GM18873 (cell line): Measurements from ENCODE around the gene PIK3IP1.
"Not testable (repeated sequence)": the region's sequence is repeated elsewhere in the genome, so short reads cannot be mapped to it uniquely, and the experiment has no call there.

Source experiments
- ATAC-seq: cut with Tn5 transposase; IDR thresholded peaks from one replicate; pipeline ENCODE4 v1.9.1; 2021; ENCODE audit warnings: mild to moderate bottlenecking, moderate library complexity, moderate number of reproducible peaks; ENCODE audit not compliant: unreplicated experiment, low FRiP score

The PIK3IP1 gene

DNA sequence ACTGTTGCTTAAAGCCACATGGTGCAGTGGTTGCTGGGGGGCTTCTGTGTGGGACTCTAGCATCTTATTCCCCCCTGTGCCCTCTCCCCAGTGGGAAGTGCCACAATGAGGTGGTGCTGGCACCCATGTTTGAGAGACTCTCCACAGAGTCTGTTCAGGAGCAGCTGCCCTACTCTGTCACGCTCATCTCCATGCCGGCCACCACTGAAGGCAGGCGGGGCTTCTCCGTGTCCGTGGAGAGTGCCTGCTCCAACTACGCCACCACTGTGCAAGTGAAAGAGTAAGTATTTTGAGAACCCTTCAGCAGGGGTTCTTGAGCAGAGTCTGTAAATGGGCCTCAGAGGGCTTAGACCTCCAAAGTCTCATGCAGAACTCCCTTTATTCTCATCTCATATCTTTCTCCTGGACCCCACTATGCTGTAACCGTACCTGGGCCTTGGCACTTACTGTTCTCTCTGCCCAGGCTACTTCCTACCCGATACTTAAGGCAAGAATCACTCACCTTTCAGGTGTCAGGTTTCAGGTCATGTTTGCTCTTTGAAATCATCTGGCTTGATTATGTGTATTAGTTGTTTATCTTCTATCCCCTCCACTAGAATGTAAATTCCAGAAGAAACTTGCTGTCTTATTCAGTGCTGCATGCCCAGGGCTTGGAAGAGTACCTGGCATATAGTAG is 32.4 kb downstream of the PIK3IP1 start:
- ATAC-seq = no peak

DNA sequence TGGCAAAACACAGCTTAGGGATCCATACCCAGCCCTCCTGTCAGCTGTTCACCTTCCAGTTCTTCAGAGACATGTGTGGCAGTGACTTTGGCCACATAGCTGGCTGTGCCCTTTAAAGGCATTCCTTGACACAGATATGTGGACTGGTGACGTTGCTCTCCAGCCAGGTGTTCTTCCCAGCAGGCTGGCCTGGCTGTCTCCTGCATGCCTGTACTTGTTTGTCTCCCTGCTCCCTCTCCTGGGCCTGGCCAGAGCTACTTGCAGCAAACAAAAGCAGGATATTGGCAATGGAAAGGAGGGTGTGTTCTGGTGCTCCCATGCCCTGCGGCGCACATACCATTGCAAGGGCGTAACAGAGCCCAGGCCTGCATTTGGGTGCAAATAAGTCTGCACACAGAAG is 38.3 kb downstream of the PIK3IP1 start:
- ATAC-seq = no peak

DNA sequence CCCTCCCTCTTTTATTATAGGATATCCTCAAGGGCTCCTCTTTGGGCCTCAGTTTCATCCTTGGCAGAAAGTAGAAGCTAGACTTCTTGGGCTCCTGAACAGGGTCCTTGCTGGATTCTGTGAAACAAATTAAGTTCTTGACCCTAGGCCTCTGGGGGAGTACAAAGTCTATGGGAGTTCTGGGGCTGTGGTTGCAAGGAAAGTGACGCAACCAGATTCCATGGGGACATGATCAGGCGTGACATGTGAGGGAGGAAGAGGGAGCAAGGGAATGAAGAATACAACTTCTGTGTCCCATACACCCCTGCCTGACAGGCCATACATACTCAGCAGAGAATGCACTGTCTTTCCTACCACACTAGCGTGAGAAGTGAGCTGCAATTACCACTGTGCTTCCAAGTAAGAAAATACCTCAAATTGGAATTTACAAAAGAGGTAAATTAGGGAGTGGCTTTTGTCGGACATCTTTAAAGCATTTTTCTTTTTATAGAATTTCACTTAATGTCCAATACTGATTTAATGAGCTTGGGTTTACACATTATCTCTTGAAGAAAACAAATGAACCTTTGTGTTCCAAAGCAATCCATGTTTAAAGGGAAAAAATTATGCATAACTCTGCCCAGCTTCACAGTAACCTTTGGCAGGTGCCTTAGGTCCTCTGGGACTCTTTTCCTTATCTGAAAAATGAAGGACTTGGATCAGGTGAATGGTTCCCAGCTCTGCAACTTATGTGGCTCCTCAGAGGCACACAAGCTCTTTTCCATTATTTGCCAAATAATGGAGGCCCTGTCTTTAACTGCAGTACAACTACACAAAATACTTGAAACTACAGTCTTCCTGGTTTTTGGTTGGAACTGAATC is 41.3 kb downstream of the PIK3IP1 start:
- no peak for ATAC-seq

DNA sequence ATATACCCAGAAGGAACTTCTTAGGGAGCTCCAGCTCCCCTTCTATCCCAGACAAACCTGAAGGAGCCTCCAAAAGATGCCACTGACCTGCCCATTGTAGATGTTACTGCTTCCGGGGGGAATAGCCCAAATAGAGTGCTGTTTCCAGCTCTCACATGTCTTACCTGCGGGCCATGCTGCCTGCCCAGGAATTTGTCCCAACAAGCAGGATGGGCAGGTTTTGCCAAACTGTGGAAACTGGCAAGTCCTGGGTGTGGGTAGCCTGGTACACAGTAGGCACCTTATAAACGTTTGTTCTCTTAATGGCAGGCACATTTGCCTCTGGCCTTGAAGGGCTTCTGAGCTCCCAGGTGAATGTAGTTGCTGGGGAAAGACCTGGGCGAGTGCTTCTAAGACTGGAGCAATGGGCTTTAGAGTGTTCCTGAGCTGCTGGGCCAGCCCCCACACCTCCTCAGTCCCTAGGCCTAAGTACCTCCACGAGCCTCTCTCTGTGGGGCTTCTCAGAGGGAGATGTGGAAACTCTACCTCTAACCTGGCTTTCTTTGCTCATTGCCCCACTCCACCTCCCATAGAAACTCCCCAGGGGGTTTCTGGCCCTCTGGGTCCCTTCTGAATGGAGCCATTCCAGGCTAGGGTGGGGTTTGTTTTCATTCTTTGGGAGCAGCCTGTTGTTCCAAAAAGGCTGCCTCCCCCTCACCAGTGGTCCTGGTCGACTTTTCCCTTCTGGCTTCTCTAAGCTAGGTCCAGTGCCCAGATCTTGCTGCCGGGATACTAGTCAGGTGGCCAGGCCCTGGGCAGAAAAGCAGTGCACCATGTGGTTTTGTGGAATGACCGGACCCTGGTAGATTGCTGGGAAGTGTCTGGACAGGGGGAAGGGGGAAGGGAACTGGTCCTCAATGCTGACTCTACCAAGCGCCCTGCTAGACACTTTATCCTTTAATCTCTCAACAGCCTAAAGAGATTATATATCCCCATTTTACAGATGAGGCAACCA is 43.0 kb downstream of the PIK3IP1 start:
- no peak for ATAC-seq

DNA sequence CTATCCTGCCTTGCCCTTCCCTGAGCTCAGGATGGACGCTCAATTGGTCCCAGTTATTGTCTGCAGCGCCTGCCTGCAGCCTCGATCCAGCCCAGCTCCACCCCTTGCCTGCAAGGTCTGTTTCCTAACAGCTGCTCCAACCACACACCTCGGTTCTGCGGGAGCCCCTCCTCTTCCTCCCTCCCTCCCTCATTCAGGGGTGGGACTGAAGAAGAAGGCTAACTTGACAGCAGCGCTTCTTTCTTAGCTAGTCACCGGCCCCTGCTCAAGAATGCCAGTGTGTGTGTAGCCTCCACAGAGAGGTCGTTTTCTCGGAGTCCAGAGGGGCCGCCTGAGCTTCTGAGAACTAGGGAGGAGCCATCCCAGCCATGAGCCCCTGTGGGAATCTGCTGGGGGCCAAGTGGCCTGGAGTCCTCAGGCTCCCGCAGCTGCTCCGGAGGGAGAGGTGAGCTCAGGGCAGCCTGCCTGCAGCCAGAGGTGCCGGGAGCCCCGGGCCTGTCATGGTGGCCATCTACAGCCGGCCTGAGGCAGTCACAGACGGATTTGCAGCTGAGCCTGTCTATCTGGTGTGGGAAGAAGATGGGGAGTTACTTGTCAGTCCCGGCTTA is 44.0 kb downstream of the PIK3IP1 start:
- ATAC-seq = no peak

DNA sequence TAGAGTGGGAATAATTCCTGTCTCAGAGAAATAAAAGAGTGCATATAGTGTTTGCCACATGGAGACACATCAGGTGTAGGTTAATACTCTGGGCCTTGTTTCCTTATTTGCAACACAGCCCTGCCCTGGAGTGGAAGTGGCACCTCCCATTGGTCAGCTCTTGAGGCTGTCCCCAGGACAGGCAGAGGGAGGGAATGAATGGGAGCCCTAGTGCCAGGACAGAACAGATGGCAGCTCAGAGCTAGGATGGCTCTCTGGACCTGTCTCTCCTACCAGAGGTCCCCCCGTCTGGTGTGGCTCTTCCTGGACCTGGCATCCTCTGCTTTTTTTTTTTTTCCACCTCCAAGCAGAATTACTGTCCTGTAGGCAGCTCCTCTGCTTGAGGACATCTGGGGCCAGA is 44.6 kb downstream of the PIK3IP1 start:
- ATAC-seq = no peak

DNA sequence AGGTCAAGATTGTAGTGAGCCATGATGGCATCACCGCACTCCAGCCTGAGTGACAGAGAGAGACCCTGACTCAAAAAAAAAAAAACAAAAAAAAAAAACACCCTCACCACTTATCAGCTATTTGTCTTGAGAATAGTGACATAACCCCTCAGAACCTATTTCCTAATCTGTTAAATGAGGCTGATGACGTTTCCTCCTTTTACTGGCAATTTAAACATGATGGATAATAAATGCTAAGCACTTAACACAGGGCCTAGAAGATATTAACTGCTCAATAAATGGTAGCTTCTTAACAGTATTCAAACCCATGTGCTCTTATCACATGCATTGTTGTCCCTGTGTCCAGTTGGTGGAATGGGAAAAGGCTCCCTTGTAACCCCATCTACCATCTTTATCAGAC is 45.6 kb downstream of the PIK3IP1 start:
- ATAC-seq = no peak

DNA sequence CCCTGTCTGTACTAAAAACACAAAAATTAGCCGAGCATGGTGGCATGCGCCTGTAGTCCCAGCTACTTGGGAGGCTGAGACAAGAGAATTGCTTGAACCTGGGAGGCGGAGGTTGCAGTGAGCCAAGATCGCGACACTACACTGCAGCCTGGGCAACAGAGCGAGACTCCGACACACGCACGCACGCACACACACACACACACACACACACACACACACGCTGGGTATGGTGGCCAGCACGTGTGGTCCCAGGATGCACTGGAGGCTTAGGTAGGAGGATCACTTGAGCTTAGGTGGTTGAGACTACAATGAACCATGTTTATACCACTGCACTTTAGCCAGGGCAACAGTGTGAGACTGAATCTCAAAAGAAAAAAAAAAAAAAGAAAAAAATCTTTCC is 46.3 kb downstream of the PIK3IP1 start:
- not testable (repeated sequence) for ATAC-seq

DNA sequence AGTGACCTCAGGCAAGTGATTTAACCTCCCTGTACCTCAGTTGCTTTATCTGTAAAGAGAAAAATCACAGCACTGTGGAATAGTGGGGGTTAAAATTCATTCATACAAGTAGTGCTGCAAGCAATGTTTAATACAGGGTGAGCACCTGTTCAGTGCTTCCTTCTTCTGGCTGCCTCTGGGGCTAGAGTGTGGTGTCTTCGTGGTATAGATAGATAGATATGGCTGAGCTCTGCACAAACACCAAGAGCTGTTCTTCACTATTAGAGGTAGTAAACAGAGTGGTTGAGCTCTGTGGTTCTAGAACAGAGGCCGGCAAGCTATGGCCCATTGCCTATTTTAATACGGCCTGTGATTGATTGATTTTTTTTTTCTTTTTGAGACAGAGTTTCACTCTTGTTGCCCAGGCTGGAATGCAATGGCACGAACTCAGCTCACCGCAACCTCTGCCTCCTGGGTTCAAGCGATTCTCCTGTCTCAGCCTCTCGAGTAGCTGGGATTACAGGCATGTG is 47.3 kb downstream of the PIK3IP1 start:
- ATAC-seq = no peak

DNA sequence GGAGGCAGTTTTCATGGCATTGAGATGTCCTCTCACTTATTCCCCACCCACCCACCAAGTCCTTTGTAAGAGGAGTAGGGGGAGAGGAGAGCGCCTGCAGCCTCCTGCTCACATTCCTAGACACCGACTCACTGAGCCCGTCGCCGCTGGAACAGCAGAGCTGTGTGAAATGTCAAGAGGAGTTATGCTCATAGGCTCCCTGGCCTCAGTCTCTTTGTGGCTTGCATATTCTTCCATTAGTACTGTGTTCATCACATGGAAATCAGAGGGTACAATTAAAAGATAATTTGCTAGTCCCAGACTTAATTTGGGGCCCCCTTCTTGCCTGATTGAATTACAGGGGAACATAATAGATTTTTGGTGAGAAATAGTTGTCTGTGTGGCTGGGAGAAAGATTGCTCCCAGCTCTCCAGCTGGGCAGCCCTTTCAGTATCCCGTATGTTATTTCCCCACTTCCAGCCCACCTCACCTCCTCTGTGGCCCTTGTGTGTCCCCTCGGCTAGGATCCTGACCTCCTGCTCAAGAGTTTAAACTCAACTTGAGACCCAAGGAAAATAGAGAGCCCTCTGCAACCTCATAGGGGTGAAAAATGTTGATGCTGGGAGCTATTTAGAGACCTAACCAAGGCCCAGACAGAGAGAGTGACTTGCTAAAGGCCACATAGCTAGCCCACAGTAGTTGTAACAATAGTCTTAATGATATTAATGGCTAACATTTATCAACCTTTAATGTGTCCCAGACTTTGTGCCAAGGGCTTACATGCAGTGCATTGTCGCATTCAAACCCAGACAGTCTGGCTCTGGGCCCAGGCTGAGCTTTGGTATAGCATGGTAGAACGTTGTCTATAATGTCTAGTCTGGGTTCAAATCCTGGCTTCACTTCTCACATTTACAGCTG is 48.0 kb downstream of the PIK3IP1 start:
- no peak for ATAC-seq

DNA sequence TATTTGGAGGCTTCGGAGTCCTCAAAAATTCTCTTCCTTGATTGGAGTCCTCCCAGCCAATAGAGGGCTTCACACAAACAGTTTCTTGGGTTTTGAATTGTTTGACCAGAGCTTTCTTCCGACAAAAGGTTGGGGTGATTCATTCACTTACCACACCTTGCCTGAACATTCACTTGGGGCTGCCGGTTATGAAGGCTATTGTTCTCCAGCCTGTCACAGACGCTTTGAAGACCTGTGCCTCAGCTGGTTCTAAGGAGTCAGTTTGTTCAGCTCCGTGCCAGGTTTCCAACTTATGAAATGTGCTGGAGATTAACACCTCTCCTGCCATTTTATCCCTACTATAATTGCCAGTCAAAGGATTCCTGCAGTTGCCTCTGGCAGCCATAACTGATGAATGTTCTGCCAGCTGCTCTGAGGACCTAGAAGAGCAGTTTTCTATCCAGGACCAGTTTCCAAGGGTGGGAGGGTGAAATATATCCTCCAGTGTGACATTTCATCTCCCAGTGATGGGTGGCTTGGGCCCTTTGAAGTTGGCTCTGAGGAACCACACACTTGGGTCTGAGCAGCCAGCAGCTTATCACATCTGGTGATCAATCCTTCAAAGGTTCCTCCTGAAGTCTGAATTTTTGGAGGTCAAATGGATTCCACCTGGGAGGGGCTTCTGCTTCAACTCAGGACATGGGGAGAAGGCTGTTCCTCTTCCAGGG is 48.8 kb downstream of the PIK3IP1 start:
- no peak for ATAC-seq

DNA sequence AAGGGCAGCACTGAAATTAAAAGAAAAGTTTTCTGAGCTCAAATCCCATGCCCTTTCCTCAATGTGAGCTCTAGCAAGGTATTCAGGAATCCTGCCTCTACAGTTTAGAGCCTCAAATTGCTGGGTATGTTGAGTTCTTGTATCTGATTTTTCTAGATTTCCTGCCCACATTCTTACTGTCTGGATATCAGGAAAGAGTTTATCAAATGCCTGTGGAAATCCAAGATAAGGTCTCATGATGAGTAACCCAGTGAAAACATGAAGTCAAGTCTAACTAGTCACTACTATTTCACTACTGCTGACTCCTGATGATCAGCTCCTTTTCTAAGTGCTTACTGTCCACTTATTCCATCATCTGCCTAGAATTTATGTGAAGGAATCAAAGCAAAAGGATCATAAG is 50.4 kb downstream of the PIK3IP1 start:
- ATAC-seq = no peak

DNA sequence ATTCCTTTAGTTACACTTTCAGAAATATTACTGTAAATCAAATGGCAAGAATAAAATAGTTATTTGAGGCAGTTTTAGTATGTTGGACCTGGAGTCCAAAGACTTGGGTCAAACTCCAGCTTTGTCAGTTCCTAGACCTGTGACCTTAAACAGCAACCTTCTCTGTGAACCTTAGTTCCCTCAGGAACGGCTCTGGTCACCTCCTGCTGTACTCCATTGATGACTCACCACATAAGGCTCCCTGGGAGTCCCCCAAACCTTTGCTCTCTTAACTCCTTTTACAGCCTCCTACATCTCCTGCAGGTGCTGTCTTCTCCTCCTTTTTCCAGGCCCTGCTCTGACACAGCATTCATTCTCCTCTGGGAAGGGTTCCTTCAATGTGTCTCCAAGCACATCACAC is 51.1 kb downstream of the PIK3IP1 start:
- no peak for ATAC-seq

DNA sequence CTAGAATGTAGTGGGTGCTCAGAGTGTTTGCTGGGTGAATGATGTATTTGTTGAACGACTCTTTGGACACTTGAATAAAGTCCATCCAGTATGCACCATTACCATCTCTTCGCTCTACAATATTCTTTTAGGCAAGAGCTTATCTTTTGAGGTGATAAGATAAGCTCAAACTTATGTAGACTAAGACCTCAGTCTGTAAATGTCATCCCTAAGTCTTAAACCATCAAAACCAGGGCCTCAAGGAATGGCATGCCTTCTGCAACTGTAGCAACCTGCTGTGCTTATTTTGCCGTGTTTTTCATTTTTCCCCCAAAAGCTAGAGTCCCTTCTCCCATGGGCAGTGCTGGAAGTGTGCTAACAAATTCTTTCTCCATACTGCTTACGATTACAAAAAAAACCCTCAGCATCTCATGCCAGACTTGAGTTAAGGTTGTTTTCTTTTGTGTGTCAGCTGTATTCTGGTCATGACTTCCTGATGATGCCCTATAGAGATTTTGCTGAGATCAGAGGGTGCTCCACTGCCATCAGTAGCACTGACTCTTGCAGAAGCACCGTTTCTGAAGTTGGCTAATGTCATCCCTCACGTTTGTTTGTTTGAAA is 52.4 kb downstream of the PIK3IP1 start:
- ATAC-seq = no peak

DNA sequence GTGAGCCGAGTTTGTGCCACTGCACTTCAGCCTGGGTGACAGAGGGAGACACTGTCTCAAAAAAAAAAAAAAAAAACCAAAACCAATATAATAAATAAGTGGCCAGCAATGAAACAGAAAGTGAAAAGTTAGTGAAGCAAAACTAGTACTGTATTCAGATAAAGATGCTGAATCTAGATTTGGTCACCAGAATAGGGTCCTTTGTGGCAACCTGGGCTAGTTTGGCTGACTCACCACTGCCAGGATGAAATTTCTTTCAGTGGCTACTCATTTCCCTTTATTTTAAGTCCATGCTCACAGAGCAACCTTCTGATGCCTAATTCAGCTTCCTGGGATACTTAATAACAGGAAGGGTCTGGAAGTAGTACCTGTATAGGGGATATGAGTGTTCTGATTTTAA is 54.2 kb downstream of the PIK3IP1 start:
- no peak for ATAC-seq

DNA sequence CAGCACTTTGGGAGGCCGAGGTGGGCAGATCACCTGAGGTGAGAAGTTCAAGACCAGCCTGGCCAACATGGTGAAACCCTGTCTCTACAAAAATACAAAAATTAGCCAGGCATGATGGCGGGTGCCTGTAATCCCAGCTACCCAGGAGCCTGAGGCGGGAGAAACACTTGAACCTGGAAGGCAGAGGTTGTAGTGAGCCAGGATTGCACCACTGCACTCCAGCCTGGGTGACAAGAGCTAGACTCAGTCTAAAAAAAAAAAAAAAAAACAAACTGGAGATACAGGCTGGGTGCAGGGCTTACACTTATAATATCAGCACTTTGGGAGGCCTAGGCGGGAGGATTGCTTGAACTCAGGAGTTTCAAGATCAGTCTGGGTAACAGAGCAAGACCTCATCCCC is 56.2 kb downstream of the PIK3IP1 start:
- not testable (repeated sequence) for ATAC-seq

DNA sequence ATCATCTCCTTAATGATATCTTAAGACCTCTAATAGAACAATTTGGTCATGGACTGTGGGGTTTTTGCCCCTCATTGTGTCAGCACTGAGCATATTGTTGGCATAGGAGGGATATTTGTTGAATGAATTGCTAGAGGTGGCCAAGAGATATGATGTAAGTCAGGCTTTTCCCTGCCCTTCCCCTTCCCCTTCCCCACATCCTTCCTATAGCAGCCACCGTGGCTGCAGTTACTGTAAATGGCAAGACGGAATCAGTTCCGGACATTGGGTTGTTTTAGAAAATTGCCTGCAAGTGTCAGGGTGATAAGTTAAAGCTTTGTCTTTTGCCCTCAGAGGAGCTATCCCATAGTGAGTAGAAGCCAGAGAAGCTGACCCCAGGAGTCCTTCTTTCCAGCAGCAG is 57.2 kb downstream of the PIK3IP1 start:
- ATAC-seq = no peak

DNA sequence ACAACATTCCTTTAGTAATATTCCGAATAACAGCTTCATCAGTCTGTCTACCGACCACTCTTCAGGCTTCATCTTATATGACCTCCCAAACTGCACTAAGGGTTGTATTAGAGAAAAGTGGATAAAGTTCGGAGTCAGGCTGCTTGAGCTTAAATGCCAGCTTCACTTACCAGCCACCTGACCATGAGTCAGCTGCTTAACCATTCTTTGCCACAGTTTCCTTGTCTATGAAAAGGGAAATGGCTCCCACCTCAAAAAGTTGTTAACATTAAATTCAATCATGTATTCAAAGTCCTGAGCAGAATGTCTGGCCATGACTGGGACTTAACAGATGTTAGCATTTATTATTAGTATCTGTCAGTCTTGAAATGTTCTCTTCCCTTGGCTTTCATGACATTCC is 59.3 kb downstream of the PIK3IP1 start:
- no peak for ATAC-seq
